ENCODE measurements around the gene SYT12. TPM values are rescaled to one million over a fixed set of nuclear protein-coding genes. Genes with fewer than 3 reads are reported as not detected.

SYT12 gene
- total and polyA plus RNA-seq, 2 of the 13 experiments (the other 11 are each of a cell fraction or from before 2014, with no cell fraction given), result 0.01 to 0.02 TPM

DNA sequence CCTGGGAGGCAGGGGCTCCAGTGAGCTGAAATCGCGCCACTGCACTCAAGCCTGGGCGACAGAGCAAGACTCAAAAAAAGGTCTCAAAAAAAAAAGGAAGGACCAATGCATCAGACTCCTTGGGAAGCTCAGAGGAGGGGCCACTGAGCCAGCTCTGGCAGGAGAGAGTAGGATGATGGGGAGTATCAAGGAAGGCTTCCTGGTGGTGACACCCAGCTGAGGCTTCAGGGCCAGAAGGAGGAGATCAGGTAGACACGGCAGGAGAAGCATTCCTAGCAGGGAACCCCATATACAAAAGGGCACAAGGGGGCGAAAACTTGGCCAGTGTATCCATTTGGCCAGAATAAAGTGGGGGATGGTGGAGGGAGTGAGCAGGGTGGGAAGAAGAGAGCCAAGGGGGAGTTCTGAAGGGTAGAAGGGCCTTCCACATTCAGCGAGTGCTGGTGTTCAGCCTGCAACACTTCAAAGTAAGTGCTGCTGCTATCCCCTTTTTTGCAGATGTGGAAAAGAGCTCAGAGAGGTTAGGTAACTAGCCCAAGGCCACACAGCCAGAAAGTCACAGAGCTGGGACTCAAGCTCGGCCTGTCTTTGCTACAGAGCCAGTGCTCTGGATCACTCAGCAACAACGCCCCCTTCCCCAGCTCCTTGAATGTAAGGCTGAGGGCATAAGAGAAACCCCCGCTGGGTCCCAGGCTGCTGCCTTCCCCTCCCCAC lies 28.4 kb downstream of the SYT12 start:
- BruUV-seq (replicated peaks), result no TSS peak
- no peak overlapping the region for H3K27ac ChIP-seq (ENCODE audit: extremely low read length, insufficient read depth, low read length)
- FAIRE-seq, result no peak
- H3K27me3 ChIP-seq (ENCODE audit: control insufficient read depth in 1 of 2, insufficient read depth in 2 of 2, low read length in 2 of 2), result peaks cover 1 to 24% of the 10 kb centered on the region in 2 experiments; a peak in 2 of 5 replicates
- in situ Hi-C loops (cut with HindIII; ENCODE audit: extremely low pct_ligation_motif_present, low pct_unique_long_range_greater_than_20kb) (no loop called here), intact Hi-C loops (cut with micrococcal nuclease; ENCODE audit: unreplicated experiment) (no loop called here)
- no peaks in the 10 kb centered on the region for H3K36me3 ChIP-seq (replicated peaks in 1 of 2; ENCODE audit: control insufficient read depth in 1 of 2, insufficient read depth in 2 of 2, low read length in 2 of 2)
- H3K4me3 ChIP-seq (replicated peaks in 1 of 3; ENCODE audit: insufficient read depth in 1 of 3, low read depth in 2 of 3, low read length in 3 of 3), result no peak overlapping the region
- no peak overlapping the region for H2AFZ ChIP-seq (ENCODE audit: low read length)
- DNase-seq (ENCODE audit: low spot score), result no peak
- POLR2A ChIA-PET, result no interaction called here
- ATAC-seq, result no peak
- no peaks in the 10 kb centered on the region for H3K79me2 ChIP-seq (ENCODE audit: insufficient read depth, low read length)
- 55% methylated on average over 8 of the region's 9 CpGs for WGBS (ENCODE audit: low lambda C conversion rate)
- no peak for TF ChIP-seq FOXJ3 (CRISPR knock-in tag; IDR thresholded peaks at IDR 0.05; ENCODE audit: borderline replicate concordance)
- TF ChIP-seq ZNF768 (CRISPR knock-in tag; IDR thresholded peaks at IDR 0.05), result peak; percentile 95
- TF ChIP-seq ZNF547 (CRISPR knock-in tag; IDR thresholded peaks at IDR 0.05), result no peak
- H3K4me2 ChIP-seq (ENCODE audit: low read depth, low read length), result no peak overlapping the region
- CTCF ChIA-PET (ENCODE audit: low intra/inter-chr PET ratio, low total read pairs), result no interaction called here
- H3K9me3 ChIP-seq (ENCODE audit: low read length), result no peaks in the 10 kb centered on the region
- no peaks in the 10 kb centered on the region for H4K20me1 ChIP-seq (ENCODE audit: insufficient read depth, low read length)
- no peak overlapping the region for H3K9ac ChIP-seq (ENCODE audit: insufficient read depth, low read depth, low read length)
- H3K4me1 ChIP-seq (ENCODE audit: insufficient read depth, low read length), result peaks cover 50% of the 10 kb centered on the region

DNA sequence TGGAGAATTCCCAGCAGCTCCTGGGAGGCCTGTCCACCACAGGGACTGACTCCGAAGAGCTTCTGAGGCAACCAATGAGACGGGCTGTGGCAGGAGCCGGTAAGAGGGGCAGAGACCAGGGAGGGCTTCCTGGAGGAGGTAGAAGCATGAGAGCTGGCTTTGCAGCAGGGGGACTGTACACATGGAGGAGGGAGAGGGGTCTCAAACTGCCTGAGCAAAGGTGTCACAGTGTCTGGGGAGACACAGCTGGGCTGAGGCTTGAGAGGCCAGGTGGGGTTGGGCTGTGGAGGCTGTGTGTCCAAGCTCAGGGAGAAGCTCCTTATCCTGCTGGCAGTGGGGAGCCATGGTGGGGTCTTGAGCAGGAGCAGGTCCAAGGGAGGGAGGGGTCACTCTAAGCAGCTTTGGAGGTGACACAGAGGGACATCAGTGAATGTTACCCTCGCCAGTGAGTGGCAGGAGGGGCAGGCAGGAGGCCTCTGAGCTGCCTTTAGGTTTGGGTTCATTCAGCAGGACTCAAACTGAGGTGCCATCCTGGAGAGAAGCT lies 29.1 kb downstream of the SYT12 start:
- Histone ChIP-seq H3K27ac (ENCODE audit: extremely low read length, insufficient read depth, low read length) (no peak overlapping the region), H2AFZ (ENCODE audit: low read length) (no peak overlapping the region), H3K9ac (ENCODE audit: insufficient read depth, low read depth, low read length) (no peak overlapping the region), H3K4me2 (ENCODE audit: low read depth, low read length) (no peak overlapping the region), H3K4me3 (replicated peaks in 1 of 3; ENCODE audit: insufficient read depth in 1 of 3, low read depth in 2 of 3, low read length in 3 of 3) (no peak overlapping the region), H3K4me1 (ENCODE audit: insufficient read depth, low read length) (peaks cover 55% of the 10 kb centered on the region), H3K9me3 (ENCODE audit: low read length) (no peaks in the 10 kb centered on the region), H3K79me2 (ENCODE audit: insufficient read depth, low read length) (no peaks in the 10 kb centered on the region), H3K27me3 (ENCODE audit: control insufficient read depth in 1 of 2, insufficient read depth in 2 of 2, low read length in 2 of 2) (peaks cover 1 to 22% of the 10 kb centered on the region in 2 experiments; a peak in 1 of 5 replicates), H3K36me3 (replicated peaks in 1 of 2; ENCODE audit: control insufficient read depth in 1 of 2, insufficient read depth in 2 of 2, low read length in 2 of 2) (no peaks in the 10 kb centered on the region), H4K20me1 (ENCODE audit: insufficient read depth, low read length) (no peaks in the 10 kb centered on the region)
- TF ChIP-seq HIVEP1 (CRISPR knock-in tag; IDR thresholded peaks at IDR 0.05) (no peak), MATR3 (CRISPR knock-in tag; IDR thresholded peaks at IDR 0.05) (no peak), MYNN (CRISPR knock-in tag; IDR thresholded peaks at IDR 0.05; ENCODE audit: low read depth) (no peak), ZNF121 (CRISPR knock-in tag; IDR thresholded peaks at IDR 0.05) (no peak)
- FAIRE-seq (no peak), DNase-seq (ENCODE audit: low spot score) (no peak), ATAC-seq (no peak)
- intact Hi-C loops (cut with micrococcal nuclease; ENCODE audit: unreplicated experiment), result no loop called here
- in situ Hi-C loops (cut with HindIII; ENCODE audit: extremely low pct_ligation_motif_present, low pct_unique_long_range_greater_than_20kb), result no loop called here
- CTCF ChIA-PET (ENCODE audit: low intra/inter-chr PET ratio, low total read pairs), result no interaction called here
- POLR2A ChIA-PET, result no interaction called here
- 55% methylated on average over 4 of the region's 4 CpGs for WGBS (ENCODE audit: low lambda C conversion rate)
- BruUV-seq (replicated peaks), result no TSS peak

All from HepG2 (cell line).